OCI-LY7 (cell line): ENCODE results near the gene CTBP1. TPM values are rescaled to one million over a fixed set of nuclear protein-coding genes. Genes with fewer than 3 reads are reported as not detected.

Experiments
- BruUV-seq: library from RNA; stranded (reverse); fragments of 400-500 nt; replicated peaks from 2 replicates; lab custom pipeline; 2021; lab: Mats Ljungman, UMichigan
- CTCF ChIA-PET: fragments of 300-600 bp; sonication (Branson Sonifier 250); formaldehyde crosslinking; loops from one replicate; lab custom pipeline; 2022; ENCODE audit warnings: antibody characterized with exemption; ENCODE audit not compliant: unreplicated experiment; lab: Charles Lee
- POLR2A ChIA-PET: fragments of 300-600 bp; sonication (Branson Sonifier 250); formaldehyde crosslinking; loops from one replicate; lab custom pipeline; 2022; ENCODE audit warnings: antibody characterized with exemption; lab: Charles Lee
- DNase-seq: peaks from one replicate; pipeline ENCODE4 v3.0.0-alpha.2; 2015; ENCODE audit warnings: low spot score
- H2AFZ ChIP-seq: fragments of 200-600 bp; sonication (generic), shearing (Covaris generic); 2 replicates; pipeline ENCODE4 v1.6.1; 2014; ENCODE audit warnings: mild to moderate bottlenecking, antibody characterized with exemption, low read length, moderate library complexity
- H3K27ac ChIP-seq: fragments of 200-600 bp; sonication (generic); 2 replicates; pipeline ENCODE4 v1.5.1; 2014; ENCODE audit warnings: mixed run types, low read depth, mild to moderate bottlenecking, moderate library complexity, low read length, inconsistent platforms; ENCODE audit not compliant: poor library complexity, severe bottlenecking
- H3K36me3 ChIP-seq: fragments of 200-600 bp; sonication (generic); 2 replicates; pipeline ENCODE4 v1.6.1; 2014; ENCODE audit warnings: mild to moderate bottlenecking, antibody characterized with exemption, low read length, moderate library complexity, mixed read lengths; ENCODE audit not compliant: insufficient read depth
- H3K4me1 ChIP-seq: fragments of 200-600 bp; sonication (generic); 2 replicates; pipeline ENCODE4 v1.5.1; 2014; ENCODE audit warnings: mild to moderate bottlenecking, low read length; ENCODE audit not compliant: insufficient read depth, poor library complexity, severe bottlenecking
- H3K4me2 ChIP-seq: fragments of 200-600 bp; sonication (generic); 2 replicates; pipeline ENCODE4 v1.6.1; 2014; ENCODE audit warnings: mild to moderate bottlenecking, low read length
- H3K4me3 ChIP-seq: fragments of 200-600 bp; sonication (generic); 2 replicates; pipeline ENCODE4 v1.5.1; 2014; ENCODE audit warnings: mild to moderate bottlenecking, low read depth, low read length; ENCODE audit not compliant: poor library complexity, severe bottlenecking
- H3K79me2 ChIP-seq: fragments of 200-600 bp; sonication (generic); 2 replicates; pipeline ENCODE4 v1.6.1; 2016; ENCODE audit warnings: low read depth, mild to moderate bottlenecking, low read length, moderate library complexity, mixed read lengths; ENCODE audit not compliant: insufficient read depth
- H3K9me2 ChIP-seq: fragments of 200-600 bp; sonication (generic); 2 replicates; pipeline ENCODE4 v1.6.1; 2016; ENCODE audit warnings: mild to moderate bottlenecking, low read length, mixed read lengths; ENCODE audit not compliant: insufficient read depth
- H3K9me3 ChIP-seq: fragments of 200-600 bp; sonication (generic); 2 replicates; pipeline ENCODE4 v1.6.1; 2014; ENCODE audit warnings: mild to moderate bottlenecking, mixed run types, low read length, mixed read lengths
- H4K20me1 ChIP-seq: fragments of 200-600 bp; sonication (generic); 2 replicates; pipeline ENCODE4 v1.6.1; 2014; ENCODE audit warnings: mild to moderate bottlenecking, antibody characterized with exemption, low read length, moderate library complexity, mixed read lengths; ENCODE audit not compliant: insufficient read depth
- CTCF ChIP-seq: fragments of 200-600 bp; sonication (generic); conservative IDR thresholded peaks from 2 replicates; pipeline ENCODE4 v1.5.1; 2014; ENCODE audit warnings: mild to moderate bottlenecking, antibody characterized with exemption, low read length, moderate library complexity, mixed read lengths
- EZH2phosphoT487 ChIP-seq: fragments of 200-600 bp; sonication (generic); IDR thresholded peaks from 2 replicates; pipeline ENCODE4 v1.6.1; 2018; ENCODE audit warnings: low read depth, borderline replicate concordance, mild to moderate bottlenecking, mixed run types, antibody characterized with exemption, low read length, moderate library complexity, mixed read lengths
- intact Hi-C: fragments of 100-400 bp; cut with micrococcal nuclease; formaldehyde crosslinking; loops from one replicate; pipeline ENCODE4 v1.10.0; 2022; ENCODE audit not compliant: unreplicated experiment
- total RNA-seq, 2 experiments: library from RNA; depleted of rRNA in 1 of 2; stranded (reverse); fragments of >200 nt in 1 of 2; shearing (Covaris generic) in 1 of 2; gene quantifications; 2 replicates each; pipeline ENCODE4 v1.2.3, GENCODE V29; 2014 to 2022

Gene CTBP1
- total RNA-seq, 2 experiments from 2014 or later, result 238 to 311 TPM

GRCh38 chr4:1288786-1289185, 39.9 kb upstream of the CTBP1 start:
- no peak for DNase-seq
- POLR2A ChIA-PET, result interaction anchor here (1.1 to 2.1 kb wide), 3 partner anchors 11 to 151 kb away, joined by 3 to 10 read pairs (median 4); partner anchors contain the start of gene UVSSA
- no peaks in the 10 kb centered on the region for H3K9me2 ChIP-seq
- no peak for TF ChIP-seq EZH2phosphoT487
- TF ChIP-seq CTCF, result no peak
- peaks cover 30% of the 10 kb centered on the region for H3K4me1 ChIP-seq
- peak overlapping the region; percentile 93 for H3K4me3 ChIP-seq
- peak overlapping the region; percentile 52 for H3K27ac ChIP-seq
- peaks cover 38% of the 10 kb centered on the region for H3K79me2 ChIP-seq
- peaks cover 6% of the 10 kb centered on the region for H3K36me3 ChIP-seq
- peaks cover 10% of the 10 kb centered on the region; the same call in 1 of the 2 replicates for H4K20me1 ChIP-seq
- CTCF ChIA-PET, result interaction anchor here (0.6 kb wide), 1 partner anchor 50 kb away, joined by 3 read pairs; no protein-coding TSS in a partner anchor
- intact Hi-C loops, result loop anchor here (2.0 kb wide), 2 partner anchors 40 to 58 kb away; partner anchors contain the start of genes CTBP1 and UVSSA
- peaks cover 10% of the 10 kb centered on the region; the same call in 1 of the 2 replicates for H3K9me3 ChIP-seq
- H3K4me2 ChIP-seq, result peak overlapping the region; percentile 68
- BruUV-seq, result no TSS peak
- peak overlapping the region; percentile 15; the same call in 1 of the 2 replicates for H2AFZ ChIP-seq

- TF ChIP-seq CTCF, result peak; percentile 66
- TF ChIP-seq EZH2phosphoT487, result no peak
- no peak overlapping the region for H3K27ac ChIP-seq
- no TSS peak for BruUV-seq
- intact Hi-C loops, result no loop called here
- ChIA-PET POLR2A (interaction anchor here (0.6 kb wide), 1 partner anchor 11 kb away, joined by 3 read pairs; no protein-coding TSS in a partner anchor), CTCF (no interaction called here)
- no peak overlapping the region for H2AFZ ChIP-seq
- H3K4me3 ChIP-seq, result no peak overlapping the region
- H3K9me3 ChIP-seq, result peaks cover 10% of the 10 kb centered on the region; the same call in 1 of the 2 replicates
- peaks cover 12% of the 10 kb centered on the region for H3K4me1 ChIP-seq
- no peaks in the 10 kb centered on the region for H3K9me2 ChIP-seq
- H4K20me1 ChIP-seq, result no peaks in the 10 kb centered on the region; the same call in 1 of the 2 replicates
- no peaks in the 10 kb centered on the region for H3K36me3 ChIP-seq
- peak; percentile 69 for DNase-seq
- H3K4me2 ChIP-seq, result no peak overlapping the region
- peaks cover 10% of the 10 kb centered on the region for H3K79me2 ChIP-seq
Observed at GRCh38 chr4:1285790-1286553, 37.0 kb upstream of the CTBP1 start.
